Keratinocyte (primary cell): ENCODE results near the gene TMEM131.

Experiments
- EZH2 ChIP-seq: IDR thresholded peaks from one replicate; pipeline ENCODE4 v1.6.1; 2012; ENCODE audit warnings: inconsistent platforms, mild to moderate bottlenecking, low read length, moderate library complexity
- TF ChIP-seq, protein P1 (sequence below), 3 experiments: IDR thresholded peaks in 1 of 3; conservative IDR thresholded peaks in 1 of 3; optimal IDR thresholded peaks in 1 of 3; 2 replicates in 2 of 3; 3 replicates in 1 of 3; pipeline versions ENCODE3 to v1.5.1; 2011; ENCODE audit warnings: low read length in 3 of 3, mild to moderate bottlenecking in 3 of 3, moderate library complexity in 2 of 3, control low read depth in 1 of 3, inconsistent platforms in 1 of 3; ENCODE audit not compliant: insufficient read depth in 2 of 3; ENCODE audit errors: extremely low read depth in 1 of 3

DNA sequence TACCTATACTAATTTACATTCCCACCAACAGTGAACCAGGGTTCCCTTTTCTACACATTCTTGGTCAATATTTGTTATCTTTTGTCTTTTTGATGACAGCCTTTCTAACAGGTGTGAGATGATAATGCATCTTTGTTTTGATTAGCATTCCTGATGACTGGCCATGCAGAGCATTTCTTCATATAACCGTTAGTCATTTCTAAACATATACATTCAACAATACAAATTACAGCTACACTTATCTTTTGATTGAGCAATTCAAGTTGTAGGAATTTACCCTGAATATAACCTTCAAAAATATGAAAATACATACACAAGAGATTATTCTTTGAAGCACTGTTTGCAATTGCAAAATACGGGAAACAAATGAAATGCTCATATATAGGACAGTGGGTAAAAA lies 94.9 kb downstream of the TMEM131 start:
- TF ChIP-seq, protein P1, sequence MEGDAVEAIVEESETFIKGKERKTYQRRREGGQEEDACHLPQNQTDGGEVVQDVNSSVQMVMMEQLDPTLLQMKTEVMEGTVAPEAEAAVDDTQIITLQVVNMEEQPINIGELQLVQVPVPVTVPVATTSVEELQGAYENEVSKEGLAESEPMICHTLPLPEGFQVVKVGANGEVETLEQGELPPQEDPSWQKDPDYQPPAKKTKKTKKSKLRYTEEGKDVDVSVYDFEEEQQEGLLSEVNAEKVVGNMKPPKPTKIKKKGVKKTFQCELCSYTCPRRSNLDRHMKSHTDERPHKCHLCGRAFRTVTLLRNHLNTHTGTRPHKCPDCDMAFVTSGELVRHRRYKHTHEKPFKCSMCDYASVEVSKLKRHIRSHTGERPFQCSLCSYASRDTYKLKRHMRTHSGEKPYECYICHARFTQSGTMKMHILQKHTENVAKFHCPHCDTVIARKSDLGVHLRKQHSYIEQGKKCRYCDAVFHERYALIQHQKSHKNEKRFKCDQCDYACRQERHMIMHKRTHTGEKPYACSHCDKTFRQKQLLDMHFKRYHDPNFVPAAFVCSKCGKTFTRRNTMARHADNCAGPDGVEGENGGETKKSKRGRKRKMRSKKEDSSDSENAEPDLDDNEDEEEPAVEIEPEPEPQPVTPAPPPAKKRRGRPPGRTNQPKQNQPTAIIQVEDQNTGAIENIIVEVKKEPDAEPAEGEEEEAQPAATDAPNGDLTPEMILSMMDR (optimal IDR thresholded peaks at IDR 0.05 in 1 of 3, IDR thresholded peaks at IDR 0.05 in 1 of 3, conservative IDR thresholded peaks at IDR 0.05 in 1 of 3; ENCODE audit: extremely low read depth in 1 of 3, insufficient read depth in 2 of 3, low read length in 3 of 3): no peak
- TF ChIP-seq EZH2: no peak
